GM10847 (cell line): Measurements from ENCODE around the gene XPNPEP3.

Experiments
- POLR2A ChIP-seq: IDR thresholded peaks from 2 replicates; pipeline ENCODE4 v1.6.1; 2011; ENCODE audit not compliant: insufficient read length; ENCODE audit errors: extremely low read depth

The XPNPEP3 gene

GRCh38 chr22:40856513-40857308, at the start of gene XPNPEP3, which contains the start of gene ST13:
XPNPEP3 (plus strand) TSS chr22:40857148; CDS start chr22:40857182, 34 bp downstream.
ST13 (minus strand) TSS chr22:40856639; CDS start chr22:40856540, 99 bp downstream.
- TF ChIP-seq POLR2A: peak; percentile 53

- TF ChIP-seq POLR2A: no peak
Measured at GRCh38 chr22:40808018-40808841, 48.7 kb upstream of the XPNPEP3 start.

GRCh38 chr22:40813912-40814315, 43.0 kb upstream of the XPNPEP3 start:
- no peak for TF ChIP-seq POLR2A

- no peak for TF ChIP-seq POLR2A
Measured at GRCh38 chr22:40817737-40818136, 39.2 kb upstream of the XPNPEP3 start.

GRCh38 chr22:40818192-40818746, 38.7 kb upstream of the XPNPEP3 start:
- TF ChIP-seq POLR2A: no peak

GRCh38 chr22:40818747-40819598, 38.0 kb upstream of the XPNPEP3 start, which contains the start of gene SLC25A17:
SLC25A17 (minus strand) TSS chr22:40819346; CDS start chr22:40819248, 98 bp downstream.
- TF ChIP-seq POLR2A: peak; percentile 68

GRCh38 chr22:40819599-40820140, 37.3 kb upstream of the XPNPEP3 start:
- no peak for TF ChIP-seq POLR2A

- TF ChIP-seq POLR2A: no peak
Measured at GRCh38 chr22:40823426-40823825, 33.5 kb upstream of the XPNPEP3 start.

GRCh38 chr22:40826984-40827741, 29.8 kb upstream of the XPNPEP3 start:
- TF ChIP-seq POLR2A: no peak

GRCh38 chr22:40829131-40829530, 27.8 kb upstream of the XPNPEP3 start:
- TF ChIP-seq POLR2A: no peak

GRCh38 chr22:40834619-40835018, 22.3 kb upstream of the XPNPEP3 start:
- TF ChIP-seq POLR2A: no peak

GRCh38 chr22:40838486-40838885, 18.5 kb upstream of the XPNPEP3 start:
- TF ChIP-seq POLR2A: no peak

GRCh38 chr22:40844951-40845350, 12.0 kb upstream of the XPNPEP3 start:
- no peak for TF ChIP-seq POLR2A

- TF ChIP-seq POLR2A: no peak
Measured at GRCh38 chr22:40853333-40853732, 3.6 kb upstream of the XPNPEP3 start.
